Esophagus squamous epithelium (tissue), 5 donors: ENCODE data around the gene ICOSLG. TPM values are rescaled to one million over a fixed set of nuclear protein-coding genes. Genes with fewer than 3 reads are reported as not detected.

Source experiments
- DNase-seq: peaks from one replicate; lab custom pipeline; 2025; lab: John Stamatoyannopoulos, UW
- H3K27ac ChIP-seq, 4 donors: fragments of 200-600 bp; sonication (generic); one replicate each; pipeline ENCODE4 v1.5.1; 2016 to 2019; ENCODE audit warnings: mild to moderate bottlenecking in 1 of 4
- H3K27me3 ChIP-seq, 4 donors: fragments of 200-600 bp; sonication (generic); 1 replicate in 3 of 4; 2 replicates in 1 of 4; pipeline versions ENCODE4 v1.5.1 to v1.6.0; 2017 to 2021; ENCODE audit warnings: antibody characterized with exemption in 1 of 4
- H3K36me3 ChIP-seq, 3 donors: fragments of 200-600 bp; sonication (generic); one replicate each; pipeline ENCODE4 v1.5.1; 2016 to 2019
- H3K4me1 ChIP-seq, 3 donors: fragments of 200-600 bp; sonication (generic); one replicate each; pipeline ENCODE4 v1.5.1; 2017 to 2019
- H3K4me3 ChIP-seq, 4 donors: fragments of 200-600 bp; sonication (generic); 1 replicate in 3 of 4; 2 replicates in 1 of 4; pipeline ENCODE4 v1.5.1; 2016 to 2019; ENCODE audit warnings: mild to moderate bottlenecking in 2 of 4, moderate library complexity in 1 of 4
- H3K9me3 ChIP-seq, 3 donors: fragments of 200-600 bp; sonication (generic); one replicate each; pipeline ENCODE4 v1.5.1; 2016 to 2019
- POLR2A ChIP-seq, 4 donors: fragments of 450-650 bp; IDR thresholded peaks; one replicate each; pipeline ENCODE4 v1.6.1; 2017; ENCODE audit warnings: antibody characterized with exemption in 4 of 4, mild to moderate bottlenecking in 4 of 4, moderate library complexity in 3 of 4
- WGBS, 2 donors: methylation state at CpG; one replicate each; pipeline ENCODE4 v1.1.5; 2018; 5-methylcytosine and 5-hydroxymethylcytosine counted together
- intact Hi-C: fragments of 100-400 bp; cut with DNase I; formaldehyde crosslinking; loops from one replicate; pipeline ENCODE4 v1.15.0; 2022
- total RNA-seq, 4 donors: library from RNA; depleted of rRNA; stranded (reverse); fragments of >200 nt; gene quantifications; one replicate each; pipeline ENCODE4 v1.1.0, GENCODE V29; 2016
- TF ChIP-seq, protein P1 (sequence below), 6 experiments: fragments of 450-650 bp in 4 of 6; fragments of 200-600 bp in 2 of 6; sonication (generic) in 2 of 6; IDR thresholded peaks; one replicate each; pipeline ENCODE4 v1.5.1; 2016 to 2019; ENCODE audit warnings: antibody characterized with exemption in 6 of 6, mild to moderate bottlenecking in 4 of 6, moderate library complexity in 4 of 6
- donor health status: DM: yes; HTN: yes; CAD: no.

ICOSLG gene
- total RNA-seq, 4 donors from 2014 or later: 2.3 to 4.6 (median 2.5) TPM

DNA sequence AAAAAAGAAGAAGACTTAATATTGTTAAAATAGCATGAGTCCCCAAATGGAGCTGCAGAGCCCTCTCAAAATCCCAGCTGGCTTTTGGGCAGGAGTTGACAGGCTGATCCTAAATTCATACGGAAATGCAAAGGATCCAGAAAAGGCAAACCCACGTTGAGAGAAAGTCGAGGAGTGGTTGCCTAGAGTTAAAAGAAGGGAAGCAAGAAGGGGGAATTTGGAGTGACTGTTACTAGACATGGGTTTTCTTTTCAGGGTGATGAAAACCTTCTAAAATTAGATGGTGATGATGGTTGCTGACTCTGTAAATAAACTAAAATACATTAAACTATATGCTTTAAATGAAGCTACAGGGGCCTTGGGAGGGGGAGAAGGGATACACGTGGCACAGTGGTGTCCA, 19.3 kb upstream of the ICOSLG start:
- intact Hi-C loops: no loop called here
- Histone ChIP-seq H3K27ac (no peak overlapping the region), H3K9me3 (no peaks in the 10 kb centered on the region), H3K4me1 (peaks cover 0 to 6% (median 0%) of the 10 kb centered on the region in 3 donors), H3K4me3 (no peak overlapping the region), H3K27me3 (peaks cover 0 to 48% (median 0%) of the 10 kb centered on the region in 4 donors), H3K36me3 (no peaks in the 10 kb centered on the region)
- no peak for DNase-seq
- TF ChIP-seq, protein P1, sequence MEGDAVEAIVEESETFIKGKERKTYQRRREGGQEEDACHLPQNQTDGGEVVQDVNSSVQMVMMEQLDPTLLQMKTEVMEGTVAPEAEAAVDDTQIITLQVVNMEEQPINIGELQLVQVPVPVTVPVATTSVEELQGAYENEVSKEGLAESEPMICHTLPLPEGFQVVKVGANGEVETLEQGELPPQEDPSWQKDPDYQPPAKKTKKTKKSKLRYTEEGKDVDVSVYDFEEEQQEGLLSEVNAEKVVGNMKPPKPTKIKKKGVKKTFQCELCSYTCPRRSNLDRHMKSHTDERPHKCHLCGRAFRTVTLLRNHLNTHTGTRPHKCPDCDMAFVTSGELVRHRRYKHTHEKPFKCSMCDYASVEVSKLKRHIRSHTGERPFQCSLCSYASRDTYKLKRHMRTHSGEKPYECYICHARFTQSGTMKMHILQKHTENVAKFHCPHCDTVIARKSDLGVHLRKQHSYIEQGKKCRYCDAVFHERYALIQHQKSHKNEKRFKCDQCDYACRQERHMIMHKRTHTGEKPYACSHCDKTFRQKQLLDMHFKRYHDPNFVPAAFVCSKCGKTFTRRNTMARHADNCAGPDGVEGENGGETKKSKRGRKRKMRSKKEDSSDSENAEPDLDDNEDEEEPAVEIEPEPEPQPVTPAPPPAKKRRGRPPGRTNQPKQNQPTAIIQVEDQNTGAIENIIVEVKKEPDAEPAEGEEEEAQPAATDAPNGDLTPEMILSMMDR (IDR thresholded peaks at IDR 0.05): no peak
- no peak for TF ChIP-seq POLR2A (IDR thresholded peaks at IDR 0.05)
- WGBS, 2 donors: 66 to 70% methylated on average over 4 of the region's 4 CpGs

DNA sequence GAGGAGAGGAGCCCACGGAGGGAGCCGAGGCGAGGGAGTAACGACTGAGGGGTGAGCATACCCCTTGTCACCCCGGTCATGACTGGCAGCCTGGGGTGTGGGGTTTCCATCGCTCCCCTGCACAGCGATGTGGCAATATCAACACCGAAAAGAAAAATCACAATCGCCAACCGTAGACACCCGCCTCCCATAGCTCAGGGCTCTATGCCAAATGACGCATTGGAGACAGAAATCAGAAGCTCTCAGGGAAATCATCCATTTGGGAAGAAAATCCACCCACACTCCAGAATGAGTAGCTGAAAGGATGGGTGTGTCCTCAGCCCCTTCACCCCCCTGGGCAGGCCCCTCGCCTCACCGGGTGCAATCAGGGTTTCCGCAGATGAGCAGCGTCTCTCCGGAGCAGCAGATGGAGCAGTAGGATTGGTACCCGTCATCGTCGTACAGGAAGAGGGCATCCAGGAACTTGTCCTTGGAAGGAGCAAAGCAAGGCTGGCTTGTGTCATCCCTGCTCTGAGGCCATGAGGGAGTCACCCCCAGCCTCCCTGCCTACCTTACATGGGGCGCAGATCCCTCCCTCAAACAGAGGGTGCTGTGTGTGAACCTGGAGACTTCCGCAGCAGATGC, 18.5 kb upstream of the ICOSLG start:
- WGBS, 2 donors: 77 to 86% methylated on average over 12 to 19 of the region's 22 CpGs
- Histone ChIP-seq H3K4me3 (no peak overlapping the region), H3K9me3 (no peaks in the 10 kb centered on the region), H3K36me3 (no peaks in the 10 kb centered on the region), H3K4me1 (peaks cover 0 to 15% (median 0%) of the 10 kb centered on the region in 3 donors), H3K27ac (no peak overlapping the region), H3K27me3 (peaks cover 0 to 52% (median 0%) of the 10 kb centered on the region in 4 donors)
- intact Hi-C loops: no loop called here
- DNase-seq: no peak
- TF ChIP-seq POLR2A (IDR thresholded peaks at IDR 0.05): no peak
- TF ChIP-seq, protein P1 (IDR thresholded peaks at IDR 0.05): no peak

DNA sequence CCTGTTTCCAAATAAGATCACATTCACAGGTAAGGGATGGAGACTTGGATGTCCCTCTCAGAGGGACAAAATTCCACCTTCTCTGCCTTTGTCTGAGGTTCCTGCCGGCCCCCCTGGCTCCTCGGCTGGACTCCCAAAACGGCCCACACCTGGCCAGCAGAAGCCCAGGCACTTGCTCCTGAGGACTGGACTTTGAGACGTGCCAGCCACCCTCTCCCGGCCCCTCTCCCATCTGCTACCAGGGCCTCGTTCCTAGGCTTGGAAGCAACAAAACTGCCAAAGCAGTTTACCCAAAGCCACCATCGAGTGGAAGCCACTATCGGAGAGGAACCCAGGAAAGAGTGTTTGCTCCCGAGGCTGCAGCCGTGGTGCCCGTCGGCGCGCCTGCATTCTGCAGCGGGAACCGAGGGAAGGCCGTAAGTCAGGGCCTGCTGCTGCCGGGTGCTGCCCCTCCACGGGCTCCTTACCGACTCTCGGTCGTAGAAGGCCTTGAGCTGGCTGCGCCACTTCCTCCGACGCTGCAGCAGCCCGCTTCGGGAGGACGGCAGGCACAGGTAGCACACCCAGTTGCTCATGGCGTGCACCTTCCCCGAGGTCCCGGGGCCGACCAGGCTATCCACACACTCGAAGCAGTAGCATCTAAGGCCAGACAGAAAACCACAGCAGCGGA, 17.4 kb upstream of the ICOSLG start:
- no peak for DNase-seq
- peaks cover 0 to 50% (median 0%) of the 10 kb centered on the region in 4 donors for H3K27me3 ChIP-seq
- intact Hi-C loops: no loop called here
- no peak overlapping the region for H3K27ac ChIP-seq
- no peaks in the 10 kb centered on the region for H3K36me3 ChIP-seq
- WGBS, 2 donors: 86 to 89% methylated on average over 11 to 22 of the region's 34 CpGs
- TF ChIP-seq, protein P1 (IDR thresholded peaks at IDR 0.05): no peak
- TF ChIP-seq POLR2A (IDR thresholded peaks at IDR 0.05): no peak
- no peak overlapping the region for H3K4me3 ChIP-seq
- no peaks in the 10 kb centered on the region for H3K9me3 ChIP-seq
- peaks cover 0 to 16% (median 0%) of the 10 kb centered on the region in 3 donors for H3K4me1 ChIP-seq

DNA sequence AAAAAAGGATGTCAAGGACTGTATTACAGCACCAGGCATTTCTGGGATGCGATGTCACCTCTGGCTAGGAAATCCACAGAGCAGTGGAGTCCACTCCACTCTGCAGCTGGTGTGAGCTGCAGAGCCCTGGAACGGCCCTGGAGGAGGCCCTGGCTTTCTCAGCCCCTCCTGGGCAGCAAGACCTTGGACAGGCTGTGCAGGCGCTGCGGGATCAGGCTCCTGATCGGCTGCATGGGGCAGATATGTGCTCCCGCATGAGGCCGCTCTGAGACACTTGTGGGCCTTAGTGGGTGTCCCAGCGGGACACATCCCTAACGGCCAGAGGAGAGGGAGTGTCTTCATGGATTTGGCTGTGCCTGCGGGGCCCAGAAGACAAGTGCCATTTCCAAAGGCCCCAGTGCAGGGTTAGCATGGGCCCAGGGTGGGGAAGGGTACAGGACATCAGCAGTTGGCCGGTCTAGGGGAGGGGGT, 14.8 kb upstream of the ICOSLG start:
- Histone ChIP-seq H3K9me3 (no peaks in the 10 kb centered on the region), H3K27me3 (peaks cover 0 to 30% (median 0%) of the 10 kb centered on the region in 4 donors), H3K4me1 (peaks cover 0 to 16% (median 0%) of the 10 kb centered on the region in 3 donors), H3K4me3 (no peak overlapping the region), H3K27ac (no peak overlapping the region), H3K36me3 (no peaks in the 10 kb centered on the region)
- intact Hi-C loops: no loop called here
- DNase-seq: no peak
- TF ChIP-seq, protein P1 (IDR thresholded peaks at IDR 0.05): no peak
- no peak for TF ChIP-seq POLR2A (IDR thresholded peaks at IDR 0.05)
- 82 to 96% methylated on average over 2 to 3 of the region's 11 CpGs for WGBS, 2 donors
